Stimulated activated CD4-positive, alpha-beta T cell treated with anti-CD3 and anti-CD28 coated beads, Interleukin-15, amount 100 ng/mL, for 24 hours (primary cell): ENCODE measurements around the gene NCBP2.
A peak's percentile ranks its signal among the peaks of the same experiment; 100 is the strongest.

Source experiments
- DNase-seq: peaks from one replicate; pipeline ENCODE4 v3.0.0-alpha.2; 2020

NCBP2 gene

GRCh38 chr3:196936288-196936687, 6.0 kb downstream of the NCBP2 start:
- DNase-seq = no peak

- DNase-seq = no peak
Observed at GRCh38 chr3:196932600-196932999, 9.7 kb downstream of the NCBP2 start.

- DNase-seq = no peak
Observed at GRCh38 chr3:196931828-196932587, 10.3 kb downstream of the NCBP2 start.

- no peak for DNase-seq
Observed at GRCh38 chr3:196931157-196931556, 11.2 kb downstream of the NCBP2 start.

- DNase-seq = no peak
Observed at GRCh38 chr3:196927571-196928453, 14.5 kb downstream of the NCBP2 start.

GRCh38 chr3:196920733-196921132, 21.6 kb downstream of the NCBP2 start:
- DNase-seq = no peak

GRCh38 chr3:196918968-196919367, 23.4 kb downstream of the NCBP2 start:
- DNase-seq = no peak

- DNase-seq = no peak
Observed at GRCh38 chr3:196916995-196917394, 25.3 kb downstream of the NCBP2 start.

GRCh38 chr3:196916221-196916620, 26.1 kb downstream of the NCBP2 start:
- no peak for DNase-seq

GRCh38 chr3:196915375-196915774, 27.0 kb downstream of the NCBP2 start:
- DNase-seq = no peak

- DNase-seq = no peak
Observed at GRCh38 chr3:196914866-196915265, 27.5 kb downstream of the NCBP2 start.

- DNase-seq = no peak
Observed at GRCh38 chr3:196903740-196904139, 38.6 kb downstream of the NCBP2 start.

GRCh38 chr3:196902296-196902695, 40.0 kb downstream of the NCBP2 start:
- no peak for DNase-seq

- no peak for DNase-seq
Observed at GRCh38 chr3:196901768-196902167, 40.6 kb downstream of the NCBP2 start.

- no peak for DNase-seq
Observed at GRCh38 chr3:196896229-196896628, 46.1 kb downstream of the NCBP2 start.

GRCh38 chr3:196894557-196895295, 47.6 kb downstream of the NCBP2 start:
- DNase-seq = no peak

GRCh38 chr3:196889844-196890708, 52.3 kb downstream of the NCBP2 start:
- no peak for DNase-seq

- DNase-seq = peak; percentile 25
Observed at GRCh38 chr3:196886144-196886543, 56.2 kb downstream of the NCBP2 start.
